GM10847 (cell line): ENCODE data around the gene INF2.

ENCODE experiments used
- POLR2A ChIP-seq: IDR thresholded peaks from 2 replicates; pipeline ENCODE4 v1.6.1; 2011; ENCODE audit not compliant: insufficient read length; ENCODE audit errors: extremely low read depth

Gene INF2

DNA sequence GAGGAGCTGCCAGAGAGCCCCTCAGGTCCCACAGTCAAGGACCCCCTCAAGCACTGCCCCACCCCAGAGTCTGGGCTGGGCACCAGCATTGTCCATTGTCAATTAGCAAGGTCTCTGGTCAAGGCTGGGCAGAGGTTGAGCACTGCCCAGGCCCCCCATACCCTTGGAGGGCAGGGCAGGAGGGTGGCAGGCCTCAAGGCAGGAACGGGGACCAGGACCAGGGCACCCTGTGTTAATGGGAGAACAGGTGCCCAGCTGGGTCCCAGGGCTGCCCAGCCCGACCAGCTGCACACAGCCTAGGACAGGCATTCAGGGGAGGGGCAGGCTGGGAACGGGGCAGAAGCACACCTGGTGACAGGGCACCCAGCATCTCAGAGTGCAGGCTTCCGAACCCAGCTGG is 82.0 kb downstream of the INF2 start:
- TF ChIP-seq POLR2A = no peak
